K562 (cell line): ENCODE results near the gene MCF2. TPM values are rescaled to one million over a fixed set of nuclear protein-coding genes. Genes with fewer than 3 reads are reported as not detected.

Experiments used
- CREB5 ChIP-seq: fragments of 250-450 bp; sonication (Bioruptor Pico); IDR thresholded peaks from 2 replicates; pipeline ENCODE4 v1.5.0; 2020; ENCODE audit warnings: mild to moderate bottlenecking
- TCF15 ChIP-seq: fragments of 250-450 bp; sonication (Bioruptor Pico); IDR thresholded peaks from 2 replicates; pipeline ENCODE4 v1.8.0; 2022; ENCODE audit warnings: moderate library complexity, mild to moderate bottlenecking, inconsistent platforms
- TRIM28 ChIP-seq: fragments of 450-650 bp; IDR thresholded peaks from 2 replicates; pipeline ENCODE4 v1.6.1; 2017
- ZFP91 ChIP-seq: sonication (generic); formaldehyde crosslinking; IDR thresholded peaks from 2 replicates; pipeline ENCODE4 v1.8.0; 2022; ENCODE audit warnings: mild to moderate bottlenecking, missing genetic modification reagents
- ZNF311 ChIP-seq: fragments of 250-450 bp; sonication (Bioruptor Pico); IDR thresholded peaks from 2 replicates; pipeline ENCODE4 v1.4.0; 2020; ENCODE audit warnings: mild to moderate bottlenecking, moderate library complexity
- ZNF518B ChIP-seq: fragments of 250-450 bp; sonication (Bioruptor Pico); IDR thresholded peaks from 2 replicates; pipeline ENCODE4 v1.5.0; 2021; ENCODE audit warnings: mild to moderate bottlenecking, moderate library complexity
- polyA plus RNA-seq, 8 experiments: library from polyadenylated mRNA; depleted of rRNA in 4 of 8; stranded (reverse) in 5 of 8; unstranded in 3 of 8; fragments of >200 nt; fragmentation: Nextera tagmentation in 2 of 8; fragmentation: Illumina TruSeq in 1 of 8; extraction: Ambion mirVana in 2 of 8; extraction: Trizol in 1 of 8; gene quantifications; 2 replicates each; pipeline versions ENCODE4 v1.2.1 to v1.2.3, GENCODE V29; 2011 to 2014; ENCODE audit warnings: inconsistent platforms in 1 of 8, missing spikeins in 1 of 8
- total RNA-seq, 7 experiments: library from RNA; depleted of rRNA in 6 of 7; stranded (reverse); fragments of >200 nt in 6 of 7; fragmentation: Illumina TruSeq in 2 of 7; extraction: Trizol in 2 of 7; gene quantifications; 2 replicates each; pipeline versions ENCODE4 v1.2.1 to v1.2.3, GENCODE V29; 2011 to 2021; ENCODE audit warnings: low replicate concordance in 1 of 7

Gene MCF2
- total and polyA plus RNA-seq, 9 of the 15 experiments (the other 6 are each of a cell fraction or from before 2014, with no cell fraction given): 0.03 to 0.78 (median 0.08) TPM; not detected in 3

GRCh38 chrX:139750390-139750789, 42.4 kb upstream of the MCF2 start (continued):
- TF ChIP-seq ZNF518B (no peak), TCF15 (no peak), ZFP91 (CRISPR knock-in tag) (no peak), CREB5 (no peak), ZNF311 (CRISPR knock-in tag) (no peak), TRIM28 (no peak)
